ENCODE measurements around the gene FBLN2. TPM values are rescaled to one million over a fixed set of nuclear protein-coding genes. Genes with fewer than 3 reads are reported as not detected.

The FBLN2 gene
- polyA plus RNA-seq, 1 of the 3 experiments (the other 2 are of a cell fraction), result 5.2 TPM

DNA sequence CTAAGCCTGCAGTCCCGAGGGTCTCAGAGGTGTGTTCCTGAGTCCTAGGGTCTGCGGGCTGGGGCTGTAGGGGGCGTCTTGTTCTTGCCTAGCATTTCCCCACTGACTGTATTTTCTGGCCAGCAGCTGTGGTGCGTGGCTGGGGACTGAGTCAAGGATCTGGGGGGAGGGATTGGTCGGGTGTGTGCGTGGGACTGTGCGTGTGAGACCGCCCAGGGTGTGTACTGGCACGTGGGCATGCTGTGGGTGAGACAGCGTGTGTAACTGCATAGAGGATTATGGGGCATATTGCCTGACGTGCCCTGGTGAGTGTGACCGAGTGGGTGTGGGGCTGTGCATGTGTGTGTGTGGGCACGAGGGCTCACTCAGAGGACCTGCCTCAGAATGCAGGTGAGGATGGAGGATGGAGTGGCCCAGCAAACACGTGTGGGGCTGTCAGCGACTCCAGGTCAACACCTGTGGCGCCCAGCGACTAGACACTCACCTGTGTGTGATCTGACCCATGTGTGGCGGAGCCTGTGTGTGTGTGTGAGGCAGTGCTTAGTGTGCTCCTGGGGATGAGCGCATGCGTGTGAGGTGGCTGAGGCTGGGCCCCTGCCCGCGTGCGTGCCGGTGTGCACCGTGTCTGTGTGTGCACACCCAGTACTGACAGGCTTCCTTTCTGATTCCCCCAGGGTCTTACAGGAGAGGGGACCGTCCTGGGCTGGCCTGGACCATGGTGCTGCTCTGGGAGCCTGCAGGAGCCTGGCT, 20.9 kb downstream of the FBLN2 start:
- Histone ChIP-seq H3K27me3 (ENCODE audit: insufficient read depth) (no peaks in the 10 kb centered on the region), H3K4me1 (ENCODE audit: control insufficient read depth in 1 of 2, insufficient read depth in 2 of 2, low read depth in 1 of 2, low read length in 1 of 2) (peaks cover 3 to 91% of the 10 kb centered on the region in 2 experiments; a peak in 1 of 4 replicates), H3K36me3 (replicated peaks in 1 of 2; ENCODE audit: control insufficient read depth in 1 of 2, insufficient read depth in 2 of 2, low read length in 1 of 2) (no peaks in the 10 kb centered on the region), H3K9me3 (no peaks in the 10 kb centered on the region), H3F3A (replicated peaks; ENCODE audit: insufficient read depth) (no peaks in the 10 kb centered on the region), H3K9ac (no peak overlapping the region), H3K9me2 (no peaks in the 10 kb centered on the region), H2AFZ (ENCODE audit: low read depth) (no peak overlapping the region), H3K4me3 (ENCODE audit: low read depth in 2 of 2, low read length in 1 of 2) (no peak overlapping the region), H4K20me1 (ENCODE audit: insufficient read depth) (no peaks in the 10 kb centered on the region), H3K79me2 (ENCODE audit: insufficient read depth) (no peaks in the 10 kb centered on the region), H3K4me2 (no peak overlapping the region), H3K27ac (ENCODE audit: low read depth in 2 of 2, low read length in 1 of 2) (peak overlapping the region in 1 of 2 experiments; percentile 39; a peak in 1 of 4 replicates)
- WGBS (ENCODE audit: low lambda C conversion rate), result 73% methylated on average over 18 of the region's 26 CpGs
- no peak for DNase-seq
- TF ChIP-seq CHD2 (IDR thresholded peaks at IDR 0.05; ENCODE audit: low read length, partially characterized antibody), result no peak
- TF ChIP-seq, protein P1, sequence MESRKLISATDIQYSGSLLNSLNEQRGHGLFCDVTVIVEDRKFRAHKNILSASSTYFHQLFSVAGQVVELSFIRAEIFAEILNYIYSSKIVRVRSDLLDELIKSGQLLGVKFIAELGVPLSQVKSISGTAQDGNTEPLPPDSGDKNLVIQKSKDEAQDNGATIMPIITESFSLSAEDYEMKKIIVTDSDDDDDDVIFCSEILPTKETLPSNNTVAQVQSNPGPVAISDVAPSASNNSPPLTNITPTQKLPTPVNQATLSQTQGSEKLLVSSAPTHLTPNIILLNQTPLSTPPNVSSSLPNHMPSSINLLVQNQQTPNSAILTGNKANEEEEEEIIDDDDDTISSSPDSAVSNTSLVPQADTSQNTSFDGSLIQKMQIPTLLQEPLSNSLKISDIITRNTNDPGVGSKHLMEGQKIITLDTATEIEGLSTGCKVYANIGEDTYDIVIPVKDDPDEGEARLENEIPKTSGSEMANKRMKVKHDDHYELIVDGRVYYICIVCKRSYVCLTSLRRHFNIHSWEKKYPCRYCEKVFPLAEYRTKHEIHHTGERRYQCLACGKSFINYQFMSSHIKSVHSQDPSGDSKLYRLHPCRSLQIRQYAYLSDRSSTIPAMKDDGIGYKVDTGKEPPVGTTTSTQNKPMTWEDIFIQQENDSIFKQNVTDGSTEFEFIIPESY (IDR thresholded peaks at IDR 0.05; ENCODE audit: borderline replicate concordance, low read depth), result no peak
- TF ChIP-seq TAF1 (IDR thresholded peaks at IDR 0.05; ENCODE audit: borderline replicate concordance, low read depth, low read length), result no peak
- no peak for TF ChIP-seq GABPA (IDR thresholded peaks at IDR 0.05; ENCODE audit: low read depth)
- TF ChIP-seq, protein P2, sequence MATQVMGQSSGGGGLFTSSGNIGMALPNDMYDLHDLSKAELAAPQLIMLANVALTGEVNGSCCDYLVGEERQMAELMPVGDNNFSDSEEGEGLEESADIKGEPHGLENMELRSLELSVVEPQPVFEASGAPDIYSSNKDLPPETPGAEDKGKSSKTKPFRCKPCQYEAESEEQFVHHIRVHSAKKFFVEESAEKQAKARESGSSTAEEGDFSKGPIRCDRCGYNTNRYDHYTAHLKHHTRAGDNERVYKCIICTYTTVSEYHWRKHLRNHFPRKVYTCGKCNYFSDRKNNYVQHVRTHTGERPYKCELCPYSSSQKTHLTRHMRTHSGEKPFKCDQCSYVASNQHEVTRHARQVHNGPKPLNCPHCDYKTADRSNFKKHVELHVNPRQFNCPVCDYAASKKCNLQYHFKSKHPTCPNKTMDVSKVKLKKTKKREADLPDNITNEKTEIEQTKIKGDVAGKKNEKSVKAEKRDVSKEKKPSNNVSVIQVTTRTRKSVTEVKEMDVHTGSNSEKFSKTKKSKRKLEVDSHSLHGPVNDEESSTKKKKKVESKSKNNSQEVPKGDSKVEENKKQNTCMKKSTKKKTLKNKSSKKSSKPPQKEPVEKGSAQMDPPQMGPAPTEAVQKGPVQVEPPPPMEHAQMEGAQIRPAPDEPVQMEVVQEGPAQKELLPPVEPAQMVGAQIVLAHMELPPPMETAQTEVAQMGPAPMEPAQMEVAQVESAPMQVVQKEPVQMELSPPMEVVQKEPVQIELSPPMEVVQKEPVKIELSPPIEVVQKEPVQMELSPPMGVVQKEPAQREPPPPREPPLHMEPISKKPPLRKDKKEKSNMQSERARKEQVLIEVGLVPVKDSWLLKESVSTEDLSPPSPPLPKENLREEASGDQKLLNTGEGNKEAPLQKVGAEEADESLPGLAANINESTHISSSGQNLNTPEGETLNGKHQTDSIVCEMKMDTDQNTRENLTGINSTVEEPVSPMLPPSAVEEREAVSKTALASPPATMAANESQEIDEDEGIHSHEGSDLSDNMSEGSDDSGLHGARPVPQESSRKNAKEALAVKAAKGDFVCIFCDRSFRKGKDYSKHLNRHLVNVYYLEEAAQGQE (IDR thresholded peaks at IDR 0.05; ENCODE audit: low read depth, low read length), result no peak
- TF ChIP-seq RCOR1 (IDR thresholded peaks at IDR 0.05; ENCODE audit: low read length), result no peak
- TF ChIP-seq FOXM1 (IDR thresholded peaks at IDR 0.05; ENCODE audit: low read depth), result no peak
- no peak for TF ChIP-seq MEF2A (IDR thresholded peaks at IDR 0.05; ENCODE audit: borderline replicate concordance, low read depth)
- no peak for TF ChIP-seq GATA2 (CRISPR knock-in tag; IDR thresholded peaks at IDR 0.05)
- POLR2A ChIA-PET, result no interaction called here
- CTCF ChIA-PET, result interaction anchor here (0.9 to 12.6 kb wide), 9 partner anchors 15 to 117 kb away, joined by 3 to 138 read pairs (median 4); no protein-coding TSS in a partner anchor

All from SK-N-SH (cell line).